ENCODE results near the gene RRP8.

GRCh38 chr11:6602096-6602940 lies 1.1 kb downstream of the RRP8 start:
- no peak for TF ChIP-seq CTCF (conservative IDR thresholded peaks at IDR 0.05)
- no peak for TF ChIP-seq EZH2 (IDR thresholded peaks at IDR 0.05; ENCODE audit: low read depth)
